HG03025 (cell line): ENCODE data around the gene ASB17.
"Not testable (repeated sequence)": the region's sequence is repeated elsewhere in the genome, so short reads cannot be mapped to it uniquely, and the experiment has no call there.

Source experiments
- ATAC-seq: cut with Tn5 transposase; IDR thresholded peaks from one replicate; pipeline ENCODE4 v1.9.1; 2021; ENCODE audit warnings: mild to moderate bottlenecking, moderate library complexity; ENCODE audit not compliant: unreplicated experiment, low FRiP score

Gene ASB17

GRCh38 chr1:75932304-75932703 lies at the start of gene ASB17:
ASB17 (minus strand) TSS chr1:75932404; CDS start chr1:75932291, 113 bp downstream.
- ATAC-seq, result no peak

GRCh38 chr1:75980972-75981897 lies 49.0 kb upstream of the ASB17 start:
- ATAC-seq, result peak; percentile 40

GRCh38 chr1:75970631-75971030 lies 38.4 kb upstream of the ASB17 start:
- ATAC-seq, result no peak

- no peak for ATAC-seq
Observed at GRCh38 chr1:75969550-75969949, 37.3 kb upstream of the ASB17 start.

GRCh38 chr1:75967719-75968118 lies 35.5 kb upstream of the ASB17 start:
- ATAC-seq, result no peak

- ATAC-seq, result no peak
Observed at GRCh38 chr1:75964760-75965408, 32.7 kb upstream of the ASB17 start.

- not testable (repeated sequence) for ATAC-seq
Observed at GRCh38 chr1:75964110-75964759, 32.0 kb upstream of the ASB17 start.

GRCh38 chr1:75954586-75954985 lies 22.4 kb upstream of the ASB17 start:
- ATAC-seq, result no peak

GRCh38 chr1:75953461-75953860 lies 21.3 kb upstream of the ASB17 start:
- ATAC-seq, result no peak

- no peak for ATAC-seq
Observed at GRCh38 chr1:75952016-75952415, 19.8 kb upstream of the ASB17 start.

GRCh38 chr1:75950176-75950575 lies 18.0 kb upstream of the ASB17 start:
- no peak for ATAC-seq

GRCh38 chr1:75943037-75943436 lies 10.8 kb upstream of the ASB17 start:
- not testable (repeated sequence) for ATAC-seq

GRCh38 chr1:75937034-75937433 lies 4.8 kb upstream of the ASB17 start:
- ATAC-seq, result no peak

- no peak for ATAC-seq
Observed at GRCh38 chr1:75922698-75923097, 9.5 kb downstream of the ASB17 start.

GRCh38 chr1:75916834-75917233 lies 15.4 kb downstream of the ASB17 start:
- ATAC-seq, result no peak

- ATAC-seq, result peak; percentile 71
Observed at GRCh38 chr1:75908717-75909152, 23.5 kb downstream of the ASB17 start.

- no peak for ATAC-seq
Observed at GRCh38 chr1:75901371-75901770, 30.8 kb downstream of the ASB17 start.

- no peak for ATAC-seq
Observed at GRCh38 chr1:75884437-75884836, 47.8 kb downstream of the ASB17 start.

GRCh38 chr1:75879985-75880384 lies 52.2 kb downstream of the ASB17 start:
- no peak for ATAC-seq

- no peak for ATAC-seq
Observed at GRCh38 chr1:75870951-75871350, 61.3 kb downstream of the ASB17 start.
